Measurements from ENCODE around the gene RMDN2.
"Not testable (repeated sequence)": the region's sequence is repeated elsewhere in the genome, so short reads cannot be mapped to it uniquely, and the experiment has no call there.

Gene RMDN2

GRCh38 chr2:37897511-37897910 lies 27.6 kb upstream of the RMDN2 start:
- DNase-seq (ENCODE audit: low read depth): no peak

GRCh38 chr2:37898448-37898847 lies 26.6 kb upstream of the RMDN2 start:
- DNase-seq (ENCODE audit: low read depth): no peak

- DNase-seq (ENCODE audit: low read depth): no peak
Measured at GRCh38 chr2:37902991-37903390, 22.1 kb upstream of the RMDN2 start.

GRCh38 chr2:37904425-37904824 lies 20.7 kb upstream of the RMDN2 start:
- DNase-seq (ENCODE audit: low read depth): no peak

- no peak for DNase-seq (ENCODE audit: low read depth)
Measured at GRCh38 chr2:37904993-37905392, 20.1 kb upstream of the RMDN2 start.

GRCh38 chr2:37906131-37906530 lies 19.0 kb upstream of the RMDN2 start:
- no peak for DNase-seq (ENCODE audit: low read depth)

- DNase-seq (ENCODE audit: low read depth): no peak
Measured at GRCh38 chr2:37907501-37908225, 17.4 kb upstream of the RMDN2 start.

GRCh38 chr2:37911296-37911873 lies 13.7 kb upstream of the RMDN2 start:
- no peak for DNase-seq (ENCODE audit: low read depth)

- no peak for DNase-seq (ENCODE audit: low read depth)
Measured at GRCh38 chr2:37912056-37912455, 13.0 kb upstream of the RMDN2 start.

- DNase-seq (ENCODE audit: low read depth): no peak
Measured at GRCh38 chr2:37912616-37913015, 12.5 kb upstream of the RMDN2 start.

GRCh38 chr2:37914340-37914739 lies 10.7 kb upstream of the RMDN2 start:
- no peak for DNase-seq (ENCODE audit: low read depth)

- no peak for DNase-seq (ENCODE audit: low read depth)
Measured at GRCh38 chr2:37915773-37916172, 9.3 kb upstream of the RMDN2 start.

- no peak for DNase-seq (ENCODE audit: low read depth)
Measured at GRCh38 chr2:37916512-37917082, 8.5 kb upstream of the RMDN2 start.

- no peak for DNase-seq (ENCODE audit: low read depth)
Measured at GRCh38 chr2:37917281-37918228, 7.5 kb upstream of the RMDN2 start.

GRCh38 chr2:37918742-37919186 lies 6.3 kb upstream of the RMDN2 start:
- DNase-seq (ENCODE audit: low read depth): no peak

GRCh38 chr2:37919631-37920032 lies 5.5 kb upstream of the RMDN2 start:
- DNase-seq (ENCODE audit: low read depth): no peak

GRCh38 chr2:37920570-37920969 lies 4.5 kb upstream of the RMDN2 start:
- no peak for DNase-seq (ENCODE audit: low read depth)

GRCh38 chr2:37921781-37922180 lies 3.3 kb upstream of the RMDN2 start:
- no peak for DNase-seq (ENCODE audit: low read depth)

GRCh38 chr2:37923308-37924055 lies 1.6 kb upstream of the RMDN2 start:
- no peak for DNase-seq (ENCODE audit: low read depth)

- DNase-seq (ENCODE audit: low read depth): no peak
Measured at GRCh38 chr2:37926635-37927034, 1.5 kb downstream of the RMDN2 start.

- DNase-seq (ENCODE audit: low read depth): no peak
Measured at GRCh38 chr2:37928377-37928776, 3.3 kb downstream of the RMDN2 start.

GRCh38 chr2:37930392-37930791 lies 5.3 kb downstream of the RMDN2 start:
- DNase-seq (ENCODE audit: low read depth): not testable (repeated sequence)
